SK-N-SH treated with all-trans-retinoic acid at 6 μM for 48 hours (cell line): ENCODE data around the gene SEL1L3.

ENCODE experiments used
- ARNTL ChIP-seq: fragments of 450-650 bp; formaldehyde crosslinking; IDR thresholded peaks from 2 replicates; pipeline ENCODE4 v1.5.0; 2020; ENCODE audit warnings: low read depth, mild to moderate bottlenecking, moderate library complexity, borderline replicate concordance
- CSDC2 ChIP-seq: fragments of 250-450 bp; sonication (Bioruptor Pico); IDR thresholded peaks from 2 replicates; pipeline ENCODE4 v1.5.0; 2020; ENCODE audit warnings: mild to moderate bottlenecking, moderate library complexity
- GLIS3 ChIP-seq: fragments of 250-450 bp; sonication (Bioruptor Pico); IDR thresholded peaks from 2 replicates; pipeline ENCODE4 v1.5.0; 2020; ENCODE audit warnings: mild to moderate bottlenecking, moderate library complexity
- RARB ChIP-seq: fragments of 250-450 bp; sonication (Bioruptor Pico); IDR thresholded peaks from 2 replicates; pipeline ENCODE4 v1.8.0; 2021; ENCODE audit warnings: mild to moderate bottlenecking, moderate library complexity
- SNAI2 ChIP-seq: fragments of 250-450 bp; sonication (Bioruptor Pico); IDR thresholded peaks from 2 replicates; pipeline ENCODE4 v1.5.0; 2020; ENCODE audit warnings: mild to moderate bottlenecking, moderate library complexity
- ZNF70 ChIP-seq: fragments of 450-650 bp; formaldehyde crosslinking; IDR thresholded peaks from 2 replicates; pipeline ENCODE4 v1.5.0; 2020; ENCODE audit warnings: mild to moderate bottlenecking, moderate library complexity
- ZNF8 ChIP-seq: fragments of 450-650 bp; formaldehyde crosslinking; IDR thresholded peaks from 2 replicates; pipeline ENCODE4 v1.5.0; 2020; ENCODE audit warnings: mild to moderate bottlenecking, moderate library complexity
- TF ChIP-seq, protein P1 (sequence below): fragments of 250-450 bp; sonication (Bioruptor Pico); IDR thresholded peaks from 2 replicates; pipeline ENCODE4 v1.5.1; 2020; ENCODE audit warnings: low read depth, mild to moderate bottlenecking, moderate library complexity

DNA sequence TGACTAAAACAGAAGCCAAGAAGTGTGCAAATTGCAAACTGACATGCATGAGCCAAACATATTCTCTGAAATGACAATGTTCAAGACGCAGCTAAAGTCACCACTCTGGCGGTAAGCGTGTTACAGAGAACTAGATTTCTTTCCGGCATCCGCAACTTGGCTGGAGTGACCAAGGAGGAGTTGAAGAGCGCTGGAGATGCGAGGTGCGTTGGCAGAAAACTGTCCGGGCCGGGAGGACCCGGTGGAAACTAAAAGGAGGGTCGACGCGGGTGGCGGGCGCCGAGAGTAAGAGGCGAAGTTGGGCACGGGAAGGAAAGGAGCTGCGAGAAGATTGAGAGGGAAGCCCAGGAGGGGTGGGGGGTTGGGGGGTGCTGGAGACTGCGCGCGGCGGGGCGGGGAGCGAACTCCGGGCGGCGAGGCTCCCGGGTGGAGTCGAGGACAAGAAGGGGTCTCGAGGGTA, 807 bp downstream of the SEL1L3 start:
- TF ChIP-seq GLIS3 (no peak), SNAI2 (CRISPR knock-in tag) (no peak), ZNF8 (CRISPR knock-in tag) (no peak), RARB (CRISPR knock-in tag) (no peak), ZNF70 (no peak), ARNTL (no peak), CSDC2 (no peak)
- TF ChIP-seq, protein P1, sequence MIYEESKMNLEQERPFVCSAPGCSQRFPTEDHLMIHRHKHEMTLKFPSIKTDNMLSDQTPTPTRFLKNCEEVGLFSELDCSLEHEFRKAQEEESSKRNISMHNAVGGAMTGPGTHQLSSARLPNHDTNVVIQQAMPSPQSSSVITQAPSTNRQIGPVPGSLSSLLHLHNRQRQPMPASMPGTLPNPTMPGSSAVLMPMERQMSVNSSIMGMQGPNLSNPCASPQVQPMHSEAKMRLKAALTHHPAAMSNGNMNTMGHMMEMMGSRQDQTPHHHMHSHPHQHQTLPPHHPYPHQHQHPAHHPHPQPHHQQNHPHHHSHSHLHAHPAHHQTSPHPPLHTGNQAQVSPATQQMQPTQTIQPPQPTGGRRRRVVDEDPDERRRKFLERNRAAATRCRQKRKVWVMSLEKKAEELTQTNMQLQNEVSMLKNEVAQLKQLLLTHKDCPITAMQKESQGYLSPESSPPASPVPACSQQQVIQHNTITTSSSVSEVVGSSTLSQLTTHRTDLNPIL, result no peak
